Measurements from ENCODE around the gene IL27RA. TPM values are rescaled to one million over a fixed set of nuclear protein-coding genes. Genes with fewer than 3 reads are reported as not detected.
A peak's percentile ranks its signal among the peaks of the same experiment; 100 is the strongest.

Gene IL27RA
- total and polyA plus RNA-seq, 2 of the 4 experiments (the other 2 are of a cell fraction), result 2.9 to 5.1 TPM

- no peak overlapping the region for H3K14ac ChIP-seq (replicated peaks; ENCODE audit: low read depth, low read length)
- no peak overlapping the region for H3K4ac ChIP-seq (ENCODE audit: low read depth, low read length)
- POLR2A ChIA-PET (ENCODE audit: unreplicated experiment), result interaction anchor here (0.6 kb wide), 1 partner anchor 36 kb away, joined by 3 read pairs; no protein-coding TSS in a partner anchor
- no peak overlapping the region for H2BK120ac ChIP-seq (ENCODE audit: low read depth, low read length)
- H3K27me3 ChIP-seq (ENCODE audit: control insufficient read depth, insufficient read depth, low read length), result no peaks in the 10 kb centered on the region
- peaks cover 7% of the 10 kb centered on the region; the same call in 1 of the 2 replicates for H3K9me1 ChIP-seq (ENCODE audit: insufficient read depth, low read length)
- no peak overlapping the region for H2AFZ ChIP-seq (replicated peaks; ENCODE audit: low read length, poor library complexity)
- TF ChIP-seq CEBPB (IDR thresholded peaks at IDR 0.05; ENCODE audit: low read depth, low read length) (no peak), ELK1 (IDR thresholded peaks at IDR 0.05; ENCODE audit: borderline replicate concordance, low read depth, low read length) (no peak), USF2 (IDR thresholded peaks at IDR 0.05; ENCODE audit: low read depth, low read length) (no peak), MAZ (IDR thresholded peaks at IDR 0.05; ENCODE audit: borderline replicate concordance, low read depth, low read length) (no peak), CTCF (conservative IDR thresholded peaks at IDR 0.05; ENCODE audit: low read depth, low read length) (no peak), BHLHE40 (IDR thresholded peaks at IDR 0.05; ENCODE audit: low read depth, low read length) (no peak), RCOR1 (IDR thresholded peaks at IDR 0.05; ENCODE audit: insufficient replicate concordance, low read length) (no peak), MAFK (IDR thresholded peaks at IDR 0.05; ENCODE audit: low read depth, low read length) (no peak)
- no peak overlapping the region for H3K56ac ChIP-seq (ENCODE audit: extremely low read depth, insufficient read depth, low read length)
- no peak overlapping the region for H4K91ac ChIP-seq (ENCODE audit: insufficient read depth, low read depth, low read length)
- no peak overlapping the region for H3K18ac ChIP-seq (ENCODE audit: low read depth, low read length)
- H3K79me1 ChIP-seq (ENCODE audit: low read depth in 1 of 2, low read length in 2 of 2), result peaks cover 16 to 37% of the 10 kb centered on the region in 2 experiments
- intact Hi-C loops (cut with micrococcal nuclease), result no loop called here
- peaks cover 18% of the 10 kb centered on the region for H3K36me3 ChIP-seq (ENCODE audit: control insufficient read depth, insufficient read depth, low read length)
- H3K23ac ChIP-seq (ENCODE audit: low read depth, low read length), result no peak overlapping the region
- BruUV-seq (replicated peaks), result no TSS peak
- no peak overlapping the region for H2BK5ac ChIP-seq (ENCODE audit: low read depth, low read length, poor library complexity, severe bottlenecking)
- H4K5ac ChIP-seq (ENCODE audit: low read depth, low read length), result no peak overlapping the region
- WGBS, 2 experiments (ENCODE audit: extremely low coverage in 2 of 2, insufficient read length in 1 of 2), result 97% methylated on average over 5 of the region's 13 CpGs; no CpG with 5 or more reads in 1 of the 2 experiments
- dilution Hi-C loops (cut with HindIII; ENCODE audit: low sequenced_read_pairs, unreplicated experiment), result no loop called here
- no peak overlapping the region for H2AK9ac ChIP-seq (replicated peaks; ENCODE audit: low read depth, low read length, poor library complexity)
- no peak overlapping the region for H3K9ac ChIP-seq (ENCODE audit: low read depth, low read length)
- DNase-seq, result peak; percentile 43
- H3K4me2 ChIP-seq (ENCODE audit: low read depth, low read length), result no peak overlapping the region
- no peaks in the 10 kb centered on the region for H3K4me1 ChIP-seq (ENCODE audit: control insufficient read depth, insufficient read depth, low read length)
- no peak overlapping the region for H2BK20ac ChIP-seq (ENCODE audit: low read depth, low read length)
- CTCF ChIA-PET, result no interaction called here
- no peak overlapping the region for H4K8ac ChIP-seq (ENCODE audit: low read depth in 2 of 2, low read length in 2 of 2)
- H3K27ac ChIP-seq (ENCODE audit: insufficient read depth, low read length), result no peak overlapping the region
- no peak overlapping the region for H3K4me3 ChIP-seq (ENCODE audit: insufficient read depth, low read depth, low read length)
- no peak overlapping the region for H2BK15ac ChIP-seq (ENCODE audit: low read depth, low read length)
- ATAC-seq (ENCODE audit: low read depth), result 0 out of 2 replicates have a peak, but pooled peaks have one; percentile 27
- H4K20me1 ChIP-seq (ENCODE audit: insufficient read depth, low read length), result peaks cover 5% of the 10 kb centered on the region; the same call in 1 of the 2 replicates
- H3K9me3 ChIP-seq (ENCODE audit: control insufficient read depth, insufficient read depth, low read length), result peaks cover 10% of the 10 kb centered on the region
- in situ Hi-C loops (cut with MboI; ENCODE audit: low sequenced_read_pairs), result no loop called here
- H2AK5ac ChIP-seq (ENCODE audit: low read depth, low read length), result no peak overlapping the region
Measured at GRCh38 chr19:13995017-13995728, 36.4 kb upstream of the IL27RA start.

Measured in IMR-90 (cell line).